ENCODE measurements around the gene L3MBTL4.

L3MBTL4 gene

DNA sequence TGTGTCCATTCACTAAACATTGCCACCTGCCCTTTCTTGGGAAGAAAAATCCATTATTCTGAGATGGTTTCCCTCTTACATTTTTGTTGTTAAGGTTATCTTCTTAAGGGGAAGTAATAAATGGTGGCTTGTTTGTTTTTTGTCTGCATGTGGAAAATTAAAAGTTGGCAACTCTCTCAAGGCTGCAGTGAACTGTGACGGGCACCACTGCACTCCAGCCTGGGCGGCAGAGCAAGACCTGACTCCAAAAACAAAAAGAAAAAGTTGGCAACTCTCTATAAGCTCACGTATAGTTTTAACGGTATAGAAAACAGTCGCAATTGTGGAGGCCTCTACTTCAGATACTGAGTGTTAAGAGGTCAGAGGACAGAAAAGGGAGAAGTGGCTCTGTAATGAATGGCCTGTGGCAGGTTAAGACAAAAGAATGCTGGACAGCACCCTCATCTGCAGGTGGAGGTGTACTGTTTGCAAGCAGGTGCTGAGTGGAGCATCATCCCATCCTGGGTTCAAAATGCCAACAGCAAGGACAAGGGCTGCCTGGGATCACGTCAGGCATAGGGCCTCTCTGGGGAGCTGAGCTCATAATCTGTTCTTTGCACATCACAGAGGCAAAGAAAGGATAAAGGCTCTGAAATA lies 16.7 kb downstream of the L3MBTL4 start:
- TF ChIP-seq, protein P1, sequence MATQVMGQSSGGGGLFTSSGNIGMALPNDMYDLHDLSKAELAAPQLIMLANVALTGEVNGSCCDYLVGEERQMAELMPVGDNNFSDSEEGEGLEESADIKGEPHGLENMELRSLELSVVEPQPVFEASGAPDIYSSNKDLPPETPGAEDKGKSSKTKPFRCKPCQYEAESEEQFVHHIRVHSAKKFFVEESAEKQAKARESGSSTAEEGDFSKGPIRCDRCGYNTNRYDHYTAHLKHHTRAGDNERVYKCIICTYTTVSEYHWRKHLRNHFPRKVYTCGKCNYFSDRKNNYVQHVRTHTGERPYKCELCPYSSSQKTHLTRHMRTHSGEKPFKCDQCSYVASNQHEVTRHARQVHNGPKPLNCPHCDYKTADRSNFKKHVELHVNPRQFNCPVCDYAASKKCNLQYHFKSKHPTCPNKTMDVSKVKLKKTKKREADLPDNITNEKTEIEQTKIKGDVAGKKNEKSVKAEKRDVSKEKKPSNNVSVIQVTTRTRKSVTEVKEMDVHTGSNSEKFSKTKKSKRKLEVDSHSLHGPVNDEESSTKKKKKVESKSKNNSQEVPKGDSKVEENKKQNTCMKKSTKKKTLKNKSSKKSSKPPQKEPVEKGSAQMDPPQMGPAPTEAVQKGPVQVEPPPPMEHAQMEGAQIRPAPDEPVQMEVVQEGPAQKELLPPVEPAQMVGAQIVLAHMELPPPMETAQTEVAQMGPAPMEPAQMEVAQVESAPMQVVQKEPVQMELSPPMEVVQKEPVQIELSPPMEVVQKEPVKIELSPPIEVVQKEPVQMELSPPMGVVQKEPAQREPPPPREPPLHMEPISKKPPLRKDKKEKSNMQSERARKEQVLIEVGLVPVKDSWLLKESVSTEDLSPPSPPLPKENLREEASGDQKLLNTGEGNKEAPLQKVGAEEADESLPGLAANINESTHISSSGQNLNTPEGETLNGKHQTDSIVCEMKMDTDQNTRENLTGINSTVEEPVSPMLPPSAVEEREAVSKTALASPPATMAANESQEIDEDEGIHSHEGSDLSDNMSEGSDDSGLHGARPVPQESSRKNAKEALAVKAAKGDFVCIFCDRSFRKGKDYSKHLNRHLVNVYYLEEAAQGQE (IDR thresholded peaks at IDR 0.05; ENCODE audit: low read depth): no peak
- TF ChIP-seq YY1 (IDR thresholded peaks at IDR 0.05; ENCODE audit: low read depth): no peak
- no peak for TF ChIP-seq NFIC (IDR thresholded peaks at IDR 0.05)
- no peak for TF ChIP-seq TEAD4 (IDR thresholded peaks at IDR 0.05)
- no peak for TF ChIP-seq EGR1 (IDR thresholded peaks at IDR 0.05)
- TF ChIP-seq CREB1 (IDR thresholded peaks at IDR 0.05; ENCODE audit: low read depth): no peak
- no peak for TF ChIP-seq ZBTB7A (IDR thresholded peaks at IDR 0.05; ENCODE audit: low read depth)
- no peak for TF ChIP-seq MAX (IDR thresholded peaks at IDR 0.05)
- TF ChIP-seq RAD21 (IDR thresholded peaks at IDR 0.05; ENCODE audit: low read depth): no peak
- TF ChIP-seq FOXM1 (IDR thresholded peaks at IDR 0.05; ENCODE audit: borderline replicate concordance, low read depth): no peak
- TF ChIP-seq TAF1 (IDR thresholded peaks at IDR 0.05; ENCODE audit: low read depth): no peak

DNA sequence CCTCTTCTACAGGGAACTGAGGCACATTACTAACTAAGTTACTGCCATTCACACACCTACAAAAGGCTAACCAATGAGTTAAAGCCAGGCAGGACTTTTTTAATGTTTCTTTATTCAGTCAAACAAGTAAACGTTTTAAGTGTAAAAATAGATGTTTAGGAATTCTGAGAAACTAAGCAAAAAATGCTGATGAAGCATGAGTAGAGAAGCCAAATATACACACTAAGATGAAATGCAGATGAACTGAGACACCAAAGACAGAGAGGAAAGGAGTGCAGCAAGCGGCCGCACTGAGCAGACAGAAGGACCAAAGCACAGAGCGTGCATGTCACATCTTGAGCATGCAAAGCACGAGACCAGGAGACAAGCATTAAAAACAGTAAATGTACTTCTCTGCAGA lies 17.9 kb downstream of the L3MBTL4 start:
- TF ChIP-seq CEBPB (IDR thresholded peaks at IDR 0.05) (no peak), CREB1 (IDR thresholded peaks at IDR 0.05; ENCODE audit: low read depth) (no peak), MAX (IDR thresholded peaks at IDR 0.05) (no peak), EP300 (IDR thresholded peaks at IDR 0.05; ENCODE audit: borderline replicate concordance) (no peak), TAF1 (IDR thresholded peaks at IDR 0.05; ENCODE audit: low read depth) (no peak), ZBTB7A (IDR thresholded peaks at IDR 0.05; ENCODE audit: low read depth) (no peak), TCF12 (IDR thresholded peaks at IDR 0.05; ENCODE audit: low read depth) (no peak), YY1 (IDR thresholded peaks at IDR 0.05; ENCODE audit: low read depth) (no peak), FOXM1 (IDR thresholded peaks at IDR 0.05; ENCODE audit: borderline replicate concordance, low read depth) (no peak), EGR1 (IDR thresholded peaks at IDR 0.05) (no peak), NFIC (IDR thresholded peaks at IDR 0.05) (no peak), TEAD4 (IDR thresholded peaks at IDR 0.05) (no peak), RAD21 (IDR thresholded peaks at IDR 0.05; ENCODE audit: low read depth) (no peak)
- TF ChIP-seq, protein P1 (IDR thresholded peaks at IDR 0.05; ENCODE audit: low read depth): no peak
- TF ChIP-seq, protein P2, sequence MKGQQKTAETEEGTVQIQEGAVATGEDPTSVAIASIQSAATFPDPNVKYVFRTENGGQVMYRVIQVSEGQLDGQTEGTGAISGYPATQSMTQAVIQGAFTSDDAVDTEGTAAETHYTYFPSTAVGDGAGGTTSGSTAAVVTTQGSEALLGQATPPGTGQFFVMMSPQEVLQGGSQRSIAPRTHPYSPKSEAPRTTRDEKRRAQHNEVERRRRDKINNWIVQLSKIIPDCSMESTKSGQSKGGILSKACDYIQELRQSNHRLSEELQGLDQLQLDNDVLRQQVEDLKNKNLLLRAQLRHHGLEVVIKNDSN (IDR thresholded peaks at IDR 0.05): no peak

GRCh38 chr18:6396276-6396675 lies 18.4 kb downstream of the L3MBTL4 start:
- TF ChIP-seq, protein P2 (IDR thresholded peaks at IDR 0.05): no peak
- no peak for TF ChIP-seq ZBTB7A (IDR thresholded peaks at IDR 0.05; ENCODE audit: low read depth)
- TF ChIP-seq, protein P1 (IDR thresholded peaks at IDR 0.05; ENCODE audit: low read depth): no peak
- no peak for TF ChIP-seq TCF12 (IDR thresholded peaks at IDR 0.05; ENCODE audit: low read depth)
- TF ChIP-seq TEAD4 (IDR thresholded peaks at IDR 0.05): no peak
- no peak for TF ChIP-seq CREB1 (IDR thresholded peaks at IDR 0.05; ENCODE audit: low read depth)
- TF ChIP-seq NFIC (IDR thresholded peaks at IDR 0.05): no peak
- TF ChIP-seq TAF1 (IDR thresholded peaks at IDR 0.05; ENCODE audit: low read depth): no peak
- TF ChIP-seq CEBPB (IDR thresholded peaks at IDR 0.05): no peak
- no peak for TF ChIP-seq EGR1 (IDR thresholded peaks at IDR 0.05)
- no peak for TF ChIP-seq FOXM1 (IDR thresholded peaks at IDR 0.05; ENCODE audit: borderline replicate concordance, low read depth)
- TF ChIP-seq EP300 (IDR thresholded peaks at IDR 0.05; ENCODE audit: borderline replicate concordance): no peak
- no peak for TF ChIP-seq MAX (IDR thresholded peaks at IDR 0.05)
- no peak for TF ChIP-seq YY1 (IDR thresholded peaks at IDR 0.05; ENCODE audit: low read depth)

GRCh38 chr18:6389005-6389404 lies 25.7 kb downstream of the L3MBTL4 start:
- TF ChIP-seq EGR1 (IDR thresholded peaks at IDR 0.05): no peak
- TF ChIP-seq TAF1 (IDR thresholded peaks at IDR 0.05; ENCODE audit: low read depth): no peak
- no peak for TF ChIP-seq NFIC (IDR thresholded peaks at IDR 0.05)
- no peak for TF ChIP-seq FOXM1 (IDR thresholded peaks at IDR 0.05; ENCODE audit: borderline replicate concordance, low read depth)
